Stimulated activated CD8-positive, alpha-beta memory T cell treated with anti-CD3 and anti-CD28 coated beads, Interleukin-4, amount 100 ng/mL, for 48 hours (primary cell): ENCODE results near the gene NDUFB10.
"Not testable (repeated sequence)": the region's sequence is repeated elsewhere in the genome, so short reads cannot be mapped to it uniquely, and the experiment has no call there.

Experiments
- DNase-seq: peaks from one replicate; pipeline ENCODE4 v3.0.0-alpha.2; 2020

The NDUFB10 gene

DNA sequence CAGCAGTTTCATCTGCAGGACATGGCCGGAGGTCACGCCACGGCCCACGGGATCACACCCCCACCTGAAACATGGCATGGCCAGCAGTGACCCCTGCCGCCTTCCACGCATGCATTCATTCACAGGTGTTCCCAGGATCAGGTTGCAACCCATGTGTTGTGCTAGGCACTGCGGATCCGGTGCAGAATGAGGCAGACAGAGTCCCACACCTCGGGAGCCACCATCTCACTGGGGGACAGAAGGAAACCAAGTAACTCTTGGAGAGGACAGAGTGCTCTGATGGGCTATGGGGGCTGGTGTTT is 12.0 kb upstream of the NDUFB10 start:
- DNase-seq: no peak

DNA sequence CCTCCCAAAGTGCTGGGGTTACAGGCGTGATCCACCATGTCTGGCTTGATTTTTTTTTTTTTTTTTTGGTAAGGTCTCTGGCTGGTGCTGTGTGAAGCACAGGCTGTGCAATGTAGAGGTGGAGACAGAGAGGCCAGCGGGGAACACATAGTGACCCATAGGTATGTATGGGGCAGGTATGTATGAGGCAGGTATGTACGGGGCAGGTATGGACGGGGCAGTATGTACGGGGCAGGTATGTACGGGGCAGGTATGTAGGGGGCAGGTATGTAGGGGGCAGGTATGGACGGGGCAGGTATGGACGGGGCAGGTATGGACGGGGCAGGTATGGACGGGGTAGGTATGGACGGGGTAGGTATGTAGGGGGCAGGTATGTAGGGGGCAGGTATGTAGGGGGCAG is 9.8 kb upstream of the NDUFB10 start:
- no peak for DNase-seq

DNA sequence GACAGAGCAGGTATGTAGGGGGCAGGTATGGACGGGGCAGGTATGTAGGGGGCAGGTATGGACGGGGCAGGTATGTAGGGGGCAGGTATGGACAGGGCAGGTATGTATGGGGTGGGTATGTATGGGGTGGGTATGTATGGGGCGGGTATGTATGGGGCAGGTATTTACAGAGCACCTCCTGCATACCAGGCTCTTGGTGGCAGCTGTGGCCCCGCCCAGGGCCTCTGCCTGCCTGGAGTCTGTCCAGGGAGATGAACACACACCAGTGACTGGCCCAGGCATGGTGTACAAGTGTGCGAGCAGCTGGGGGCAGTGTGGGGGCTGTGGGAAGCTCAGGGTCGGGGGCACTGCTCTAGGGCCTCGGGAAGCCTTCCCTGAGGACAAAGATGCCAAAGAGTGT is 9.3 kb upstream of the NDUFB10 start:
- DNase-seq: no peak

DNA sequence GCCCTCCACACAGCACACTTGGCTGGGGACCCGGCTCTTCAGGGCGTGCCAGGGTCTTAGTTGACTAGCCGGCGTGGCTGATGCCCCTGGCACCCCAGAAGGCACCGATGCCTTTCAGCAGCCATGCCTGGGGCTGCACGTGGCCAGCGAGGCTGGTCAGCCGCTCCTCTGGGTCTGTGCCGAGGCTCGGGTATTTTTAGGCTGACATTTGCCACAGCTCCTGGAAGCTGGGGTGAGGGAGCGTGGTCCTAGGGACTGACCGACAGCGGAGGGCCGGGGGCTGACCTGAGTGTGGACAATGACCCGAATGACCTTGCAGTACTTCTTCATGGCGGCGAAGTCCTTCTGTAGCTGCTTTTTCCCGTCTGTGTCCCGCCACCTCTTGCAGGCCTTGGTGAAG is 8.8 kb upstream of the NDUFB10 start:
- DNase-seq: no peak

DNA sequence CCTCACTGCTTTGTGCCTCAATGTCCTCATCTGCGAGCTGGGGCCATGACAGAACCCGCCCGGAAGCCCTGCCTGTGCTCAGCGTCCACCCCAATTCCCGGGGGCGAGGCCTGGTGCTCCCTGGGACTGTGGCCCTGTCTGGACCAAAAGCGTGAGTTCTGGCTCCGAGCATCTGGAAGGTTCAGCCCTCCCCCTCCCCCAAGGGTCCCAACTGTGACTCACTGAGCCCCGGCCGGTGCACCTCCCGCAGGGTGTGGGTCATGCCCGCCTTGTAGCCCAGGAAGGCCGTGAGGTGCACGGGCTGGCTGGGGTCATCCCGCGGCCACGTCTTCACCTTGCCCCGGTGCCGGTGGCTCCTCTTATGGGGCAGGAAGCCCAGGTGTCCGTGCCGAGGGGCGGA is 5.6 kb upstream of the NDUFB10 start:
- DNase-seq: no peak

DNA sequence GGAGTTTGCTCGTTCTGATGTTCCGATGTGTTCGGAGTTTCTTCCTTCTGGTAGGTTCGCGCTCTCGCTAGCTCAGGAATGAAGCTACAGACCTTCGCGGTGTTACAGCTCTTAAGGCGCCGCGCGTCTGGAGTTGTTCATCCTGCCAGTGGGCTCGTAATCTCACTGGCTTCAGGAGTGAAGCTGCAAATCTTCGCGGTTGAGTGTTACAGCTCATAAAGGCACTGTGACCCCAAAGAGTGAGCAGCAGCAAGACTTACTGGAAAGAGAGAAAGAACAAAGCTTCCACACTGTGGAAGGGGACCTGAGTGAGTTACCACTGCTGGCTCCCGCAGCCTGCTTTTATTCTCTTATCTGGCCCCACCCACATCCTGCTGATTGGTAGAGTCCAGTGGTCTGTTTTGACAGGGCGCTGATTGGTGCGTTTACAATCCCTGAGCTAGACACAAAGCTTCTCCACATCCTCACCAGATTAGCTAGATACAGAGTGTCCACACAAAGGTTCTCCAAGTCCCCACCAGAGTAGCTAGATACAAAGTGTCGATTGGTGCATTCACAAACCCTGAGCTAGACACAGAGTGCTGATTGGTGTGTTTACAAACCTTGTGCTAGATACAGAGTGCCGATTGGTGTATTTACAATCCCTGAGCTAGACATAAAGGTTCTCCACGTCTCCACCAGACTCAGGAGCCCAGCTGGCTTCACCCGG is 1.8 kb upstream of the NDUFB10 start:
- not testable (repeated sequence) for DNase-seq

DNA sequence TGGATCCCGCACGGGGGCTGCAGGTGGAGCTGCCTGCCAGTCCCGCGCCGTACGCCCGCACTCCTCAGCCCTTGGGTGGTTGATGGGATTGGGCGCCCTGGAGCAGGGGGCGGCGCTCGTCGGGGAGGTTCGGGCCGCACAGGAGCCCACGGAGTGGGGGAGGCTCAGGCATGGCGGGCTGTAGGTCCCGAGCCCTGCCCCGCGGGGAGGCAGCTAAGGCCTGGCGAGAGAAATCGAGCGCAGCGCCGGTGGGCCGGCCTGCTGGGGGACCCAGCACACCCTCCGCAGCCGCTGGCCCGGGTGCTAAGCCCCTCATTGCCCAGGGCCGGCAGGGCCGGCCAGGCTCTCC is 1.2 kb upstream of the NDUFB10 start:
- DNase-seq: not testable (repeated sequence)

DNA sequence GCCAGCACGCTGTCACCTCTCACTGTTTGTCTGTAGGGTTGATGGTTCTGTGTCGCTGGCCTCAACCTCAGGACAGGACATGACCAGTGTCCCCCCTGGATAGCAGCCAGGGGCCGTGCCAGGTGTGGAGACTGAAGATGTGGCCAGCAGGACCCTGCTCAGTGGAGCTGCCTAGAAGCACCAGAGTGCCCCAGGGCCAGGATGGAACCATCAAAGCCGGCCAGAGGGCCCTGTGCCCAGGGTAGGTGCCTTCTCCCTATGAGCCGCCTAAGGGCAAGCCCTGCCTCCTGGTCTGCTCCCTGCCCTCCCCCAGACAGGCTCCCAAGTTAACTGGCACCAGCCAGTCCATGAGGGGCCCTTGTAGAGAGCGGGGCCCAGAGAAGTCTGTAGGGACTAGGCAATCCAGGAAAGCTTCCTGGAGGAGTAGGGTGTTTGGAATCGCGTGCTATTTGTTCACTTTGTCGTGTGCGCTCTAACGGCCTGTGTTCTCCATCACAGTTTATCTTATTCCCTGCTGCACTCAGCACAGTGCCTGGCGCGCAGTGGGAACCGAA is 546 bp upstream of the NDUFB10 start:
- peak; percentile 35 for DNase-seq

DNA sequence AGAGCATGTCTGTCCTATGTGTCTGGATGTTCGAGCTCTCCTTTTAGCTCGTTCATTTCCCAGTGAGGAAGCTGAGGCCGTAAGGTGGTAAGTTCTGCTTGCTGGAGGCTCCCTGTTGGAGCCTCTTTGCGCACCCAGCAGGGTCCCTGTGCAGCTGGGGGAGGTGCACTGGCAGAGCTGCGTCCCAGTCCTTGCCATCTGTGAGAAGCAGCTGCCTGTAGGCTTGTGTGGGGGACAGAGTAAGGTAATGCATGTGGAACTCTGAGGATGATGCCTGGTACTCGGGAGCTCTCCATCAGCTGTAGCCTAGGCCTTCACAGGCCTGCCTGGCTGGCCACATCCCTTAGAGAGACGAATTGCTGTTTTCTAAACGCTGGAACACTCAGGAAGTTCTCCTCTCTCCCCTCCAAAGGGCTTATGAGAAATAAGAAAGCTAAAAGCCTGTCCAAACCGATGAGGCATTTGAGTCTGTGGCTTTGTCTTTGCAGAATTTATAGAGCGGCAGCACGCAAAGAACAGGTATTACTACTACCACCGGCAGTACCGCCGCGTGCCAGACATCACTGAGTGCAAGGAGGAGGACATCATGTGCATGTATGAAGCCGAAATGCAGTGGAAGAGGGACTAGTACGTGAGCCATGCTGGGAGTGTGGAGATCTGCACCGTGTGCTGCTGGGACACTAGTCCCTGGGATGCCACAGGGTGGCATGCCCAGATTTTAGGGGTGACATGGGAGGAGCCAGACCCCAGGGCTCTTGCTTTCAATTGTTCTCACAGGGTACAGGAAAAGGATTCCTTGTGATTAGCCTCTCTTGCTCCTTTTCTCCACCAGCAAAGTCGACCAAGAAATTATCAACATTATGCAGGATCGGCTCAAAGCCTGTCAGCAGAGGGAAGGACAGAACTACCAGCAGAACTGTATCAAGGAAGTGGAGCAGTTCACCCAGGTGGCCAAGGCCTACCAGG is 1.6 kb downstream of the NDUFB10 start:
- DNase-seq: peak; percentile 80

DNA sequence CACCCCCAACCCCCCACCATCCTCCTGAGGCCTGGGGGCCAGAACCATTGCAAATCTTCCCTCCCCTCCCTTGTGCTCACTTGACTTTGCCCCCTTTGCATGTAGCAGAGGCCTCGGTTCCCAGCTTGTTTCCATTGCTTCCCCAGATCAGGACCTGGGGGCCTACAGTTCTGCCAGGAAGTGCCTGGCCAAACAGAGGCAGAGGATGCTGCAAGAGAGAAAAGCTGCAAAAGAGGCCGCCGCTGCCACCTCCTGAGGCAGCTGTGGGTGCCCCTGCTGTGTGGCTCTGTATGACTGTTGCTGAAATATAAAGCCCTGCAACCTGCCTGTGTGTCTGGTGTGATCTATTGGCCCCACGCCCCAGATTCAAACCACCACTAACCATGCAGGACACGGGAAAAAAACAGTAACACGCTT is 2.3 kb downstream of the NDUFB10 start:
- DNase-seq: peak; percentile 62

DNA sequence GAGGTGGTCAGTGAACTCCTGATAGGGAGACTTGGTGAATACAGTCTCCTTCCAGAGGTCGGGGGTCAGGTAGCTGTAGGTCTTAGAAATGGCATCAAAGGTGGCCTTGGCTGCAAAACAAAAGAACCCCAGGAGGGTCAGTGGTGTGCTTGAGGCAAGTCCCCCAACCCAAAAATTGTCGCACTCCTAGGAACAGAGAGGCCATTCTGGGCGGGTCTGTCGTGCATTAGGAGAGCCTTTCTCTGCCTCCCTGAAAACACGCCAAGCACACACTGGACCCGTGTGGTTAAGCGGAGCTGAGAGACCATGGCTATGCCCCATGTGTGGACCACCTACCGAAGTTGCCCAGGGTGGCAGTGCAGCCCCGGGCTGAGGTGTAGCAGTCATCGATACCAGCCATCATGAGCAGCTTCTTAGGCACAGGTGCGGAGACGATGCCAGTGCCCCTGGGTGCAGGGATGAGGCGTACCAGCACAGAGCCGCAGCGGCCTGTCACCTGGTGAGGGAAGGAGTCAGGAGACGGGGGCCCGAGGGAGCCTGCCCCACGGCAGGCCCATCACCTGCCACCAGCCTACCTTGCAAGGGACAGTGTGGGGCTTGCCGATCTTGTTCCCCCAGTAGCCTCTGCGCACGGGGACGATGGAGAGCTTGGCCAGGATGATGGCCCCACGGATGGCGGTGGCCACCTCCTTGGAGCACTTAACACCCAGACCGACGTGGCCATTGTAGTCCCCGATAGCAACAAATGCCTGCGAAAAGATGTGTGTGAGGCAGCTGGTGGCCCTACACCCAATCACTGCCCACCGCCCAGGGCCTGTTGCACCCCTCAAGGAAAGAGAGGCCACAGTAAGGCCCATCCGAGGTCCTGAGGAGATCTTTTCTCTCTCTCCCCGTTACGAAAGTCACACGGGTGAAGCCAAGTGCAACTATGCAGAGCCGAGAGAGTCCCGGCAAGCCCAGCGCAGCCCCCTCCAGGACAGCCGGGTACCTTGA is 3.1 kb downstream of the NDUFB10 start:
- peak; percentile 43 for DNase-seq

DNA sequence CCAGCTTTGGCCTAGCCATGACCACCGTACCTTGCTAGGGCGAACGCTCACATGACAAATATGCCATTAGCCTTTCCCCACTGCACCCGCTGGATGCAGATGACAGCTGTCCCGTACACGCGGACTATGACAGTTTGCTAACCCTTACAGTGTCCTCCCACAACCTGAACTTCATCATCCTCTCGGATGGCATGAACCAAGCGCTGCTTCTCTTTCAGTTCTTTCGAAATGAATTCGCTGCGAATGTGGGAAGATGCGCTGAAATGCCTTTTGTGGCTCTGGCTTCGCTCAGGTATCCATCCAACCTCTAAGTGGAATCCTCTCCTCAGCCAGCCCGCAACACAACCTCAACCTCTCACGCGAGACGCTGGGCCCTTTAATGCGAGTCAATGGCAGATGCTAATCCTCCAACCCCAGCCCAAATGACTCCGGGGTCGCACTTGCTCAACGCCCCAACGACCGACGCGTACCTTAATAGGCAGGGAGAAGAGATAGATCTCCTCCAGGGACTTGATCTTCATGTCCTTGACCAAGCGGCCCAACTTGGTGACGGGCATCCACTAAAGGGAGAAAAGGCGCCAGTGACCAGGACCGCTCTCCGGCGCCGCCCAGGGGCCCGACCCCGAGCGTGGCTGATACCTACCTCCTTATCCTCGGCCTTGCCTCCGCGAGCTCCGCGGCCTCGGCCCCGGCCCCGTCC is 4.6 kb downstream of the NDUFB10 start:
- peak; percentile 65 for DNase-seq

DNA sequence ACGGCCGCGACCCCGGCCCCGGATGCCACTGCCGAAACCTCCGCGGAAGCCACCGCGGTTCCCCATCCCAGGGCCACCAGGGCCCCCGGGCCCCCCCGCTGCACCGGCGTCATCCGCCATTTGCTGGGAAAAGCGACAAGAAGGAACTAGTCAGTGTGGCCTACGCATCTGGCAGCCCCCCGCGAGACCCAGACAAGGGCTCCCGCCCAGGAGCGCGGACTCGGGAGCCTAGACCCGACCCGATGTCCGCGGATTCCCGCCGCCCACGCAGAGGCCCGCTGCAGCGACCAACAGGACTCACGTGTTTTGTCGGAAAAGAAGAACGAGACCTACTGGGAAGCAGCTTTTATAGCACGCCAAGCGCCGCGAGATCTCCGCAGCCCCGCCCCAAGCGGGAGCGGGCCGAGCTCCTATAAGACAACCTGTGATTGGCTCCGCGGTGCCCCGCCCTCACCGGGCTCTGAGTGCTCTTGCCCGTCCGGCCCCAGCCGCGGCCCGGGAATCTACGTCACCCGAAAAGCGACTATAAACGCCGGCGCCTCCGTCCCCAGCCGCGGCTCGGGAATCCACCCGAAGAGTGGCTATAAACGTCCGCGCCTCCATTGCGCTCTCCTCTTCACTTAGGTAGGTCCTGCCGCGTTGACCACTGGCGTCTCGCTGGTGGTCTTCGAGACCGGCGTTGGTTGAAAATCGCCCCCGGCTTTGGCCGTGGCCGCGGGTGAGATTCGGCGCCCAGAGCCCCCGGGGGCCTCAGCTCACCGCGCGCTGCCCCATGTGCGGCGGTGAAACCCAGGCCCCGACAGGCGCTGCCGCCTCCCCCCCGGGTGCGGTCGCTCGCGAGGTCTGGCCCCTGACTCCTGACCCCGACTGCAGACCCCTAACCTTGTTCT is 5.4 kb downstream of the NDUFB10 start, which contains the start of gene RPS2:
TSS of gene RPS2 (minus strand) at position 321 of the 890 bp plus-strand sequence. CDS start at position 120, 201 bp downstream.
- peak; percentile 98 for DNase-seq

DNA sequence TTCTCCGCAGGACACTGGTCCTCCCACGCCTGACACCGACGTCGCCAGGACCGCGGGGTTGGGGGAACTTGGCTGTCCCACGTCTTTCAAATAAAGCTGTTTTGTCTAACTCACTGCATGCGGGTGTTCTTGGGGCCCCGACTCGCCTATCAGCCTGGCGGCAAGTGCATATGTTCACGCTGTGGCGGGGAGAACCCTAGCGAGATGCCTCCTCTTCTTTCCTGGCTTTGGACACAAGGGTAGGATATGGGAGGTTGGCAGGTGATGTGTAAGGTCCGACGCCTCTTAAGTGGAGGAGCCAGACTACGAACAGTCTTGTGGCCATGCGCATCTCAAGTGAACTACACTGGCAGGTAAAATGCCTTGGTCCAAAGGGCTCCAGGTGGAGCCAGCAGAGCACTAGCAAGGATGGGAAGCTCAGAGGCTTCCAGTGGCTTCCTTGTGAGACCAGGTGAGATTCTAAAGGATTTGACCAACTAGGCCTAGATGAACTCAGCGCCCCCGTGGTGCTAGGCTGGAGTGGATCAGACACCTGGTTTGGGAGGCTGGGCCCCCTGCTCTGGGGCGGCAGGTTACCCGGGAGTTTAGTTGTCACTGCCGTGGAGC is 6.2 kb downstream of the NDUFB10 start:
- DNase-seq: peak; percentile 51

DNA sequence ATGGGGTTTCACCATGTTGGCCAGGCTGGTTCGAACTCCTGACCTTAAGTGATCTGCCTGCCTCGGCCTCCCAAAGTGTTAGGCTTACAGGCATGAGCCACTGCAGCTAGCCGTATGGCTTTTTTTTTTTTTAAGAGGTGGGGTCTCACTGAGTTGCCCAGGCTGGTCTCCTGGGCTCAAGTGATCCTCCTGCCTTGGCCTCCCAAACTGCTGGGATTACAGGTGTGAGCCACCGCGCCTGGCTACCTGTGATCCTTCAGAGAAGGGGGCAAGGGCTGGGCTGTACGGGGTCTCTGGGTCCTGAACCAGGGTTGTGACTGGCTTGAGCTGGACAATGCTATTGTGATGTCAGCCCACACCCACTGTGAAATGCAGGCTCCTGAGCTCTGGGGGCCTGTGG is 7.1 kb downstream of the NDUFB10 start, which contains the start of gene RNF151:
TSS of gene RNF151 (plus strand) at position 397 of the 400 bp plus-strand sequence. CDS start 26 bp downstream, outside the sequence.
- no peak for DNase-seq

DNA sequence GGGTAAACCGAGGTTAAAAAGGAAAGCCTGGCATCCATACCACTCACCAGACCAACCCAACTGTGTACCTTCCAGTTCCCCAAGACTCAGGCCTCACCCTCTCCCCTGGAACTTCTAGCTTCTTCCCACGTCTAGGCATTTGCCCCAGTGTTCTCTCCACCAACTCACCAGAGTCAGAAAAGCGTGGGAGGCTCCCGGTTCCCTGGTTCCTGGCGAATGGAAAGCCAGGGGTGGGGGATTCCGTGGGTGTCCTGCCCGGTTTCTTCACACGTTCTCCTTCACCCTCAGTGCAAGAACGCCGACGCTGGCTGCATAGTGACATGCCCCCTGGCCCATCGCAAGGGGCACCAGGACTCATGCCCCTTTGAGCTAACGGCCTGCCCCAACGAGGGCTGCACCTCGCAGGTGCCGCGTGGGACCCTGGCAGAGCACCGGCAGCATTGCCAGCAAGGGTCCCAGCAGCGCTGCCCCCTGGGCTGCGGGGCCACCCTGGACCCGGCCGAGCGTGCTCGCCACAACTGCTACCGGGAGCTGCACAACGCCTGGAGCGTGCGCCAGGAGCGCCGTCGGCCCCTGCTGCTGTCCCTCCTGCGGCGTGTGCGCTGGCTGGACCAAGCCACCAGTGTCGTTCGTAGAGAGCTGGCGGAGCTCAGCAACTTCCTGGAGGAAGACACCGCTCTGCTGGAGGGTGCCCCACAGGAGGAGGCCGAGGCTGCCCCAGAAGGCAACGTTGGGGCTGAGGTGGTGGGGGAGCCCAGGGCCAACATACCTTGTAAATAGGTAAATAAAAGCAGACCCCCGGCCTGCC is 9.0 kb downstream of the NDUFB10 start:
- DNase-seq: no peak

DNA sequence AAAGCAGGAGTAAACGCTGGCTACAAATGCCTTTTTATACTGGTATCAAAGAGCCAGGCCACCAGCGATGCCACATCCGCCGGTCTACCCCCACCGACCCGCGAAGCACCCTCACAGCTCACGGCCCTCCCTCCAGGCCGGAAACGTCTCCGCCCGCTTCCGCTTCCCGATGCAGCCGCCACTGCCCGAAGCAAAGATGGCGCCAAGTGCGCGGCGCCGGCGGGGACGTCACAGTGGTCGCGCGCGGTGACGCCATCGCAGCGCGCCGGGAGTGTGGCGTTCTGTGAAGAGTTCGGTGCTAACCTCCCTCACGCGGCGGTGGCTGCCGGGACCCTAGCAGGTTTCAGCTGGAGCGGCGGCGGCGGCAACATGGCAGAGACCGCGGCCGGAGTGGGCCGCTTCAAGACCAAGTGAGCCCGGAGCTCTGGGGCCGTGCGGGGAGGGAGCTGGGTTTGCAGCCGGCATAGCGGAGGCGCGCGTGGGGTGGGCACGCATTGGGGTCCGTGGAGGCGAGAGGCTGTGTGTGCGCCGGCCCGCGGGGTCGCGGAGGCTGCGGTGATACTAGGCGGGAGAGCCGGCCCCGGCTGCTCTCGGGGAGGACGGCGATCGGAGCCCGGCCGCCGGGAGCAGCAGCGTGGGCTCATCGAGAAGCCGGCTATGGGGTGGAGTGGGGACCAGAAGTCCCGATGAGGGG is 12.6 kb downstream of the NDUFB10 start, which contains the start of gene TBL3:
TSS of gene TBL3 (plus strand) at position 258 of the 694 bp plus-strand sequence. CDS start at position 370, 112 bp downstream.
- DNase-seq: peak; percentile 97

DNA sequence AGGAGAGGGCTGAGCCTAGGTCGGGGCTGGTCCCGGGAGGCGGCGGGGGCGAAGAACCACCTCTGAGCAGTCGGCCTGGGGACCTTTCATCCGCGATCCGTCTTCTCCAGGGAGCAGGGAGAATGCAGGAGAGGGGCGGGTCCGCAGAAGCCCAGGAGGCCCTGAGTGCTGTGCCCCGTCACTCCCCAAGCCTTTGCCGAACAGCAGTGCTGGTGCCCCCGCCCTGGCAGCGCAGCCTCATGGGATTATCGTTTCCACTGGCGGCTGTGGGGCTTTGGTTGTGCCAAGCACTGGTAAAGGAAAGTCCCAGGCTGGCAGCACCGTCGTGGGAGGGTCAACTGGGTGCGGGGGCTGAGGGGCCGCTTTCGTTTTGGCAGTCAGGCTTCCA is 13.1 kb downstream of the NDUFB10 start:
- DNase-seq: peak; percentile 44
